Omental fat pad (tissue), 4 donors: ENCODE data around the gene TIRAP. TPM values are rescaled to one million over a fixed set of nuclear protein-coding genes. Genes with fewer than 3 reads are reported as not detected.

Experiments used
- ATAC-seq: fragments of 150-250 bp; one replicate; pipeline ENCODE4 v1.9.1; 2016; ENCODE audit warnings: mild to moderate bottlenecking, moderate library complexity; ENCODE audit not compliant: low FRiP score
- DNase-seq: peaks from one replicate; pipeline ENCODE4 v3.0.0-alpha.2; 2019; ENCODE audit warnings: low spot score
- total RNA-seq, 4 donors: library from RNA; depleted of rRNA; stranded (reverse); fragments of >200 nt; gene quantifications; one replicate each; pipeline ENCODE4 v1.1.0, GENCODE V29; 2016
- TF ChIP-seq, protein P1 (sequence below), 3 donors: fragments of 450-650 bp; IDR thresholded peaks; one replicate each; pipeline ENCODE4 v1.5.1; 2016 to 2017; ENCODE audit warnings: antibody characterized with exemption in 3 of 3, mild to moderate bottlenecking in 3 of 3, moderate library complexity in 2 of 3

Gene TIRAP
- total RNA-seq, 4 donors from 2014 or later, result 6.0 to 17.0 (median 8.5) TPM

DNA sequence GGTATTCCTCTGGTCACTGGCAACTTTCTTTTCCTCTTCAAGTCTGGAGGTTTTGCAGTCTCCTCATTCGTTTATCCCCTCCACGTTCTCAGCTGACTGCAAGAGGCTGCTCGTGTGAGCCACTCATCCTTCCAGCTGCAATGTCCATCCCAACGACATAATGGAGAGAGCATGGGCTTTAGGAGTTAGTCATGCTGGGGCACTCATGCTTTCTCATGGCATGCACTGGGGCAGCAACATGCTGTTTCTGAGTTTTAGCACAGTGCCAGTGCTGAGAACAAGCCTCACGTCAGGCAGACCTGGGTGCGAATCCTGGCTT, 28.1 kb downstream of the TIRAP start:
- TF ChIP-seq, protein P1, sequence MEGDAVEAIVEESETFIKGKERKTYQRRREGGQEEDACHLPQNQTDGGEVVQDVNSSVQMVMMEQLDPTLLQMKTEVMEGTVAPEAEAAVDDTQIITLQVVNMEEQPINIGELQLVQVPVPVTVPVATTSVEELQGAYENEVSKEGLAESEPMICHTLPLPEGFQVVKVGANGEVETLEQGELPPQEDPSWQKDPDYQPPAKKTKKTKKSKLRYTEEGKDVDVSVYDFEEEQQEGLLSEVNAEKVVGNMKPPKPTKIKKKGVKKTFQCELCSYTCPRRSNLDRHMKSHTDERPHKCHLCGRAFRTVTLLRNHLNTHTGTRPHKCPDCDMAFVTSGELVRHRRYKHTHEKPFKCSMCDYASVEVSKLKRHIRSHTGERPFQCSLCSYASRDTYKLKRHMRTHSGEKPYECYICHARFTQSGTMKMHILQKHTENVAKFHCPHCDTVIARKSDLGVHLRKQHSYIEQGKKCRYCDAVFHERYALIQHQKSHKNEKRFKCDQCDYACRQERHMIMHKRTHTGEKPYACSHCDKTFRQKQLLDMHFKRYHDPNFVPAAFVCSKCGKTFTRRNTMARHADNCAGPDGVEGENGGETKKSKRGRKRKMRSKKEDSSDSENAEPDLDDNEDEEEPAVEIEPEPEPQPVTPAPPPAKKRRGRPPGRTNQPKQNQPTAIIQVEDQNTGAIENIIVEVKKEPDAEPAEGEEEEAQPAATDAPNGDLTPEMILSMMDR (IDR thresholded peaks at IDR 0.05), result no peak
- ATAC-seq, result no peak
- no peak for DNase-seq

DNA sequence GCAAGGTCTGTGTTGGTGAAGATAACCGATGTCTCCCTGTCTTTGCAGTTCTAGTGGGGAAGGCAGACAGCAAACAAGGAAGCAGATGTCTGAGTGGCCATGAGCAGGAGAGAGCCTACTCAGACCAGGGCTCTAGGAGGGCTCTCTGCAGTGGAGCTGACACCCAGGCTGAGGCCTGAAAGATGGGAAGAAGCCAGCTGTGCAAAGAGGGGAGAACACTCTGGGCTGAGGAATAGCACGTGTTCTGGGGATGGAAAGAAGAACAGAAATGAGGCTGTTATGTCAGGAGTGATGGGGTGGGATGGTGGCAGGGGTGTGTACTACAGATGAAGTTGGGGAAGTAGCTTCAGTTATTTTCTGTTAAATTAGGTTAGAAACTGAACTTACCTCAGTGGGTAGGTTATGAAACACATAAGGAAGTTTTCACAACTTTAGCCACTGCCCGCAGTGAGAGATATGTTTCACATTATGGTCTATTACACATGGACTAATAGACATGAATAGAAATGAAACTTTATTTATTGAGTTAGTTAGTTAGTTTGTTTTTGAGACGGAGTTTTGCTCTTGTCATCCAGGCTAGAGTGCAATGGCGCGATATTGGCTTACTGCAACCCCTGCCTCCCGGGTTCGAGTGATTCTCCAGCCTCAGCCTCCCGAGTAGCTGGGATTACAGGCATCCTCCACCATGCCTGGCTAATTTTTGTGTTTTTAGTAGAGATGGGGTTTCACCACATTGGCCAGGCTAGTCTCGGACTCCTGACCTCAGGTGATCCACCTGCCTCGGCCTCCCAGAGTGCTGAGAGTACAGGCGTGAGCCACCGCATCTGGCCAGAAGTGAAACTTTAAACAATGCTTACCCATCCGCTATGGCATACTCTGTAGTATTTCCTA, 28.8 kb downstream of the TIRAP start:
- TF ChIP-seq, protein P1 (IDR thresholded peaks at IDR 0.05), result no peak
- no peak for DNase-seq
- no peak for ATAC-seq

- TF ChIP-seq, protein P1 (IDR thresholded peaks at IDR 0.05), result no peak
- ATAC-seq (no peak), DNase-seq (no peak)
Measured at GRCh38 chr11:126312961-126313360, 30.1 kb downstream of the TIRAP start.

DNA sequence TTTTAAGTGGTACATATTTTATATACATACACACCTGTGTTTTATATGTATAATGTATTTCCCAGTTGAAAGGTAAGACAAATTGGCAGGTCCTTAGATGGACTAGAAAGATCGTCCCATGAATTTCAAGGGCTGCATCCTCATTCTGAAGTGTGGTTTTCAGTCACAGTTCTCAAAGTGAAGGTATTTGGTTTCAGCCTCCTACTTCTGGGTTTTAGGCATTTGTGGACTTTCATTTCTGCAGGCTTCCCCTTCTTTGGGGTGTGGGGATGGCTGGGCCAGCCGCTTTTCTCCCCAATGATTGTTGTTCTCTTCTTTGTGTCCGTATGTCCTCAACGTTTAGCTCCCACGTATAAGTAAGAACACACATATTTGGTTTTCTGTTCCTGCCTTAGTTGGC, 30.9 kb downstream of the TIRAP start:
- DNase-seq (no peak), ATAC-seq (no peak)
- TF ChIP-seq, protein P1 (IDR thresholded peaks at IDR 0.05), result no peak

DNA sequence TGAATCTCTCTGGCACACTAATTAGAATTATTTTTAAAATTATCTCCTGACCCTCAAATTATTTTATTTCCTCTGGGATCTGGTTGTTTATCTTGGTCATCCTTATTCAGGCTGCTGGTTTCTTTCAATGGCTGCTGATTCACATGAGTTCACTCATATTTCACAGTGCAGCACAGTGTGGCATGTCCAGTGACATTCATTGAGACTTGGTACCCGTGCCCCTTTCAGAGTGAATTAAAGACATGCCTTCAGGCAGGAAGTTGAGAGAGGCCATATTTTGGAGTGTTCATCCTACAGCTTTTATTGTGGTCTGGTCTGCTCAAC, 34.5 kb downstream of the TIRAP start:
- TF ChIP-seq, protein P1 (IDR thresholded peaks at IDR 0.05), result no peak
- DNase-seq (no peak), ATAC-seq (no peak)

GRCh38 chr11:126317756-126318573, 35.1 kb downstream of the TIRAP start:
- ATAC-seq (peak; percentile 83), DNase-seq (no peak)
- TF ChIP-seq, protein P1 (IDR thresholded peaks at IDR 0.05), result no peak
